Right ventricle myocardium inferior (tissue), 1 donor: Measurements from ENCODE around the gene COL7A1. TPM values are rescaled to one million over a fixed set of nuclear protein-coding genes. Genes with fewer than 3 reads are reported as not detected.
"Not testable (repeated sequence)": the region's sequence is repeated elsewhere in the genome, so short reads cannot be mapped to it uniquely, and the experiment has no call there.

Experiments
- ATAC-seq: fragments of 200-7000 bp; cut with Tn5 transposase; one replicate; pipeline ENCODE4 v1.9.1; 2020; ENCODE audit warnings: mild to moderate bottlenecking, moderate library complexity
- DNase-seq: peaks from one replicate; pipeline ENCODE4 v3.0.0; 2021; ENCODE audit errors: missing footprints
- intact Hi-C: fragments of 100-400 bp; cut with DNase I; formaldehyde crosslinking; loops from one replicate; pipeline ENCODE4 v1.11.0; 2022
- microRNA-seq: library from miRNA; unstranded; fragments of <30 nt; microRNA quantifications from one replicate; pipeline ENCODE4 v1.2.0, GENCODE V29; 2020
- total RNA-seq: library from RNA; stranded (reverse); fragmentation: NEBNext Ultra II Directional; extraction: Animal tissue kit (Norgen Biotek cat#: 25700); gene quantifications from one replicate; pipeline ENCODE4 v1.2.1, GENCODE V29; 2021
- donor health status: DM: no; HTN: yes; CAD: no; lungs with severe emphysema.

The COL7A1 gene
- total RNA-seq, 1 donor from 2014 or later, result 14.9 TPM

GRCh38 chr3:48530701-48531100 is 64.4 kb downstream of the COL7A1 start:
- DNase-seq, ATAC-seq, intact Hi-C loops: not testable (repeated sequence)

DNA sequence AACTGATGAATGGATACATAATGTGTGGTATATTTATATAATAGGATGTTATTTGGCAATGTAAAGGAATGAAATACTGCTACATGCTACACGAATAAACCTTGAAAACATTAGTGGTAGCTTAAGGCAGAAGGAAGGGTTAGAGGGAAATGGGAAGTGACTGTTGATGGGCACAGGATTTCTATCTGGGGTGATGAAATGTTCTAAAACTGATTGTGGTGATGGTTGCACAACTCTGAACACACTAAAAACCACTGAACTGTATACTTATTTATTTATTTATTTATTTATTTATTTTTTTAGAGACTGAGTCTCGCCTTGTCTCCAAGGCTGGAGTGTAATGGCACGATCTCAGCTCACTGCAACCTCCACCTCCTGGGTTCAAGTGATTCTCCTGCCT is 66.4 kb downstream of the COL7A1 start:
- no peak for ATAC-seq
- DNase-seq, result no peak
- intact Hi-C loops, result no loop called here

DNA sequence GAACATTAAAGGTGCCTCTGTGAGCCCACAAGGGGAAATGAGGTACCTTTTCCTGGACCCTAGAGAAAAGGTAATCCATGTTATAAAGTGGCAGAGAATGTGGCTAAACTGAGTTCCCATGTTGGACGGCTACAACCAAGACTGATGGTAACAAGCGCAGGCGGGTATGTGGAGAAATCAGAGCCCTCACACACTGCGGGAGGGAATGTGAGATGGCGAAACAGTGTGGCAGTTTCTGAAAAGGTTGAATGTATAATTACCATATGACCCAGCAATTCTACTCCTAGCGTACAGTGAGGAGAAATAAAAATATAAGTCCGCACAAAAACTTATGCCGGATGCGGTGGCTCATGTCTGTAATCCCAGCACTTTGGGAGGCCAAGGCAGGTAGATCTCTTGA is 67.1 kb downstream of the COL7A1 start:
- DNase-seq, result no peak
- intact Hi-C loops, result no loop called here
- no peak for ATAC-seq

DNA sequence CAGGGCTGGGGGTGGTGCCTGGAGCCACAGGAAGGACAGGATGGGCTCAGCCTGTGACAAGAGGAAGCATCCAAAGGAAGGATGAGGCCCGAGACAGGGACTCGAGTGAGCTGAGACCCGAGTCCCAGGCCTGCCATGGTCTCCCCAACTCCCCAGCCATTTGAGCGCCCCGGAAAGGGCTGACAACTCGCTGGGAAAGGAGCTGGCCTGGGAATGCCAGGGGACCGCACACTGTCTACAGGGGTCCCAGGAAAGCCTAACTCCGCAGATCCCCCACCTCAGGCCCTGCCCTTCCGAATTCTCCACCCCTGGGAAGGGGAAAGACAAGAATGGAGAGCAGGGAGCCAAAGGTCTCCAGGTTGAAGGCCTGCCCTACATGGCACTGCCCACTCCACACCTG is 70.2 kb downstream of the COL7A1 start:
- no peak for DNase-seq
- intact Hi-C loops, result no loop called here
- no peak for ATAC-seq

- no peak for ATAC-seq
These were observed 73.5 kb downstream of the COL7A1 start for GRCh38 chr3:48521635-48522034.

GRCh38 chr3:48519277-48519643 is 75.9 kb downstream of the COL7A1 start:
- DNase-seq, result no peak
- intact Hi-C loops, result no loop called here
- peak; percentile 15 for ATAC-seq

More at GRCh38 chr3:48521635-48522034, 73.5 kb downstream of the COL7A1 start:
- DNase-seq, result no peak
- intact Hi-C loops, result no loop called here

GRCh38 chr3:48518638-48519276 is 76.4 kb downstream of the COL7A1 start:
- intact Hi-C loops, result no loop called here
- DNase-seq (no peak), ATAC-seq (no peak)

- ATAC-seq (no peak), DNase-seq (no peak)
- intact Hi-C loops, result no loop called here
These were observed 77.1 kb downstream of the COL7A1 start for GRCh38 chr3:48518069-48518468.

DNA sequence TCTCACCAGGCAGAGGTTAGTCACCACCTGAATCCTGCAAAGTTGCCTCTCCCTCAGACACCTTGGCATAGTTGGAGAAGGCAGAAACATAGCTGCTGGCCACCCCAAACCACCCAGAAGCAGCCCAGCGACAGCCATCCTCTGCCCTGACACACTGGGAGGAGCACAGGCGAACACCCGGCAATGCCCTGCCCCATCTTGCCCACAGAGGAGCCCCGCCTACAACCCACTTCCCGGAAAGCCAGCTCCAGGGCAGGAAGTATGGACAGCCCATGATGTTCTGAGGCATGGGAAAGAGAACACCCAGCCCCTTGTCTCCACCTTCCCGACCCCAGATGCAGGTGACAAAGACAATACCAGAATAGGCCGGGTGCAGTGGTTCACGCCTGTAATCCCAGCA is 78.6 kb downstream of the COL7A1 start:
- DNase-seq (no peak), ATAC-seq (no peak)
- intact Hi-C loops, result no loop called here

- no peak for DNase-seq
- no peak for ATAC-seq
- intact Hi-C loops, result no loop called here
These were observed 80.5 kb downstream of the COL7A1 start for GRCh38 chr3:48514431-48515227.

Small RNA genes lying within 50 kb of the gene (microRNA-seq; reads per million reads assigned to microRNA genes)
- not detected for gene MIR4793
- gene MIR6823, result not detected
- gene MIR711, result not detected

Other genes with a start within 250 kb of the COL7A1 start
- gene FBXW12, start 223.1 kb downstream of the COL7A1 start, total RNA-seq, result not detected
- 45.4 TPM for gene PLXNB1, start 165.2 kb downstream of the COL7A1 start, total RNA-seq
- gene CCDC51, start 155.2 kb downstream of the COL7A1 start, total RNA-seq, result 13.3 TPM
- gene TMA7, start 155.1 kb downstream of the COL7A1 start, total RNA-seq, result 251 TPM
- gene ATRIP, start 148.6 kb downstream of the COL7A1 start, total RNA-seq, result 3.2 TPM
- 57.3 TPM for gene SHISA5, start 91.2 kb downstream of the COL7A1 start, total RNA-seq
- gene PFKFB4, start 38.5 kb downstream of the COL7A1 start, total RNA-seq, result 2.4 TPM
- gene UCN2, start 31.5 kb downstream of the COL7A1 start, total RNA-seq, result not detected
- gene UQCRC1, start 14.3 kb upstream of the COL7A1 start, total RNA-seq, result 1,186 TPM
- not detected for gene TMEM89, start 26.4 kb upstream of the COL7A1 start, total RNA-seq
- 14.1 TPM for gene SLC26A6, start 40.1 kb upstream of the COL7A1 start, total RNA-seq
- 0.38 TPM for gene CELSR3, start 67.6 kb upstream of the COL7A1 start, total RNA-seq
- gene NCKIPSD, start 90.6 kb upstream of the COL7A1 start, total RNA-seq, result 15.4 TPM
- gene IP6K2, start 121.9 kb upstream of the COL7A1 start, total RNA-seq, result 29.3 TPM